ENCODE data around the gene MYO1A. TPM values are rescaled to one million over a fixed set of nuclear protein-coding genes. Genes with fewer than 3 reads are reported as not detected.

Gene MYO1A
- total and polyA plus RNA-seq, 10 of the 15 experiments (the other 5 are each of a cell fraction or from before 2014, with no cell fraction given) = 0.01 to 0.34 (median 0.15) TPM; not detected in 2

DNA sequence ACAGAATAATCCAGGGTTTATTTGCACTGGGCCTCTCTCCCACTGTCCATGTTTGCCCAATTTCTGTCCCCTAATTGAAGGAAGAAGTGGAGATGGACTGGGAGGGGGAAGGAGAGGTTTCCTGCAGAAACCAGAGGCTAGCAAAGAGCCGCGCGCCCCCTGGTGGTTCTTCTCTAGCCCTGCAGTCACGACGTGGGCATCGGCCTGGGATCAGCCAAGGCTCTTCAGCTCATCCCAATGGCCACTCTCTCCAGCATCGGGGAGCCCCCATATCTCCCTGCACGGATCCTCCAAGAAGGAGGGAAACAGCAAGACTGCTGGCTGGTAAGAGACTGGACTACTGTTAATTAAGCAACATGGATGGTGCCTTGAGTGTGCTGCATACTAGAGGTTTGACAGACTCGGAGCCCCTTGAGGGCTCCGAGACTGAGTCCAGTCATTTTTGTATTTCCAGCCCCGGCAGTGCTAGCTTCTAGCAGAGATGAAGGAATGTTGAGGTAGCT, 62.3 kb downstream of the MYO1A start (continued):
- TF ChIP-seq BMI1 (IDR thresholded peaks at IDR 0.05; ENCODE audit: borderline replicate concordance) = no peak
- TF ChIP-seq FOS (IDR thresholded peaks at IDR 0.05; ENCODE audit: borderline replicate concordance, extremely low read depth, insufficient read length) = no peak
- peak; percentile 92 for TF ChIP-seq SMC3 (IDR thresholded peaks at IDR 0.05; ENCODE audit: borderline replicate concordance, low read length)
- TF ChIP-seq BHLHE40 (IDR thresholded peaks at IDR 0.05; ENCODE audit: borderline replicate concordance in 1 of 2, low read depth in 2 of 2, low read length in 1 of 2) = 0 out of 4 replicates have a peak, but pooled peaks of 1 of the 2 experiments have one; percentile 9
- TF ChIP-seq IRF4 (IDR thresholded peaks at IDR 0.05; ENCODE audit: low read depth, low read length) = no peak
- peak; percentile 50; the same call in 1 of the 2 replicates for TF ChIP-seq EED (IDR thresholded peaks at IDR 0.05; ENCODE audit: low read depth)

DNA sequence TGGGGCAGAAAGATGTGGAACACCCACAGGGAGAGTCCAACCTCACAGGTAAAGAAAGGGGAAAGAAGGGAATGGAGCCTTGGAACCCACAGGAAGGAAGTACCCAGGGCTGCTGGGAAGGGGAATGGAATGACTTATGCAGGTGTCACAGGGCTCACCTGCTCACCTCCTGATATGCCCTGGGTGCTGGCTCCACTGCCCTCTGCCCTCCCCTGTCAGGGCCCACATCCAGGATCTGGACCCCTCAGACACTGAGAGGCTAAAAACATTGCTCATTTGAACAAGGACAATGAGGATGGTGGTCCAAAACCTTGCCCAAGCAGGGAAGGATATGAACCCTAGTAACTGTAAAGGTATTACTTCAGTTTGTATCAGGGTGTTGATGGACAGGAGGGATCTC, 62.9 kb downstream of the MYO1A start:
- ATAC-seq (no peak), FAIRE-seq (no peak), DNase-seq (ENCODE audit: low read depth, low spot score) (no peak)
- in situ Hi-C loops (cut with MboI) = loop anchor here (5.0 kb wide), 1 partner anchor 150 kb away; no protein-coding TSS in a partner anchor
- ChIA-PET POLR2A (no interaction called here), RAD21 (ENCODE audit: unreplicated experiment) (interaction anchor here (1.0 to 4.2 kb wide), 9 partner anchors 12 to 350 kb away, joined by 3 to 29 read pairs (median 7); partner anchors contain the start of genes HSD17B6 and STAT6), CTCF (interaction anchor here (0.6 to 4.9 kb wide), 17 partner anchors 14 to 261 kb away, joined by 3 to 144 read pairs (median 6); partner anchors contain the start of genes HSD17B6, NACA and STAT6), SMC1A (ENCODE audit: uncharacterized antibody, unreplicated experiment) (interaction anchor here (0.9 to 3.5 kb wide), 7 partner anchors 14 to 232 kb away, joined by 3 to 37 read pairs (median 9); partner anchors contain the start of genes HSD17B6 and ZBTB39)
- Histone ChIP-seq H3K4me2 (ENCODE audit: control insufficient read depth, insufficient read depth) (no peak overlapping the region), H3K27me3 (replicated peaks in 1 of 2; ENCODE audit: control insufficient read depth in 2 of 2, insufficient read depth in 2 of 2, low read length in 1 of 2) (no peaks in the 10 kb centered on the region), H3K79me2 (ENCODE audit: control insufficient read depth, insufficient read depth, low read length) (no peaks in the 10 kb centered on the region), H3K36me3 (ENCODE audit: control insufficient read depth in 2 of 2, insufficient read depth in 2 of 2, low read length in 1 of 2) (no peaks in the 10 kb centered on the region), H3K4me1 (ENCODE audit: control insufficient read depth, insufficient read depth, low read length) (peaks cover 18% of the 10 kb centered on the region), H2AFZ (ENCODE audit: control insufficient read depth, low read depth, low read length) (peak overlapping the region; percentile 31; the same call in 1 of the 2 replicates), H3K9ac (ENCODE audit: control insufficient read depth, insufficient read depth, low read length) (no peak overlapping the region), H3K9me3 (replicated peaks; ENCODE audit: control insufficient read depth, insufficient read depth, low read length) (no peaks in the 10 kb centered on the region), H3K27ac (ENCODE audit: control insufficient read depth, insufficient read depth) (no peak overlapping the region), H4K20me1 (ENCODE audit: control insufficient read depth, insufficient read depth) (no peaks in the 10 kb centered on the region), H3K4me3 (no peak overlapping the region)
- intact Hi-C loops (cut with micrococcal nuclease; ENCODE audit: unreplicated experiment) = loop anchor here (1.0 kb wide), 2 partner anchors 147 to 230 kb away; no protein-coding TSS in a partner anchor
- BruUV-seq (replicated peaks) = no TSS peak
- TF ChIP-seq GABPA (IDR thresholded peaks at IDR 0.05; ENCODE audit: low read depth) (no peak), NR2C2 (IDR thresholded peaks at IDR 0.05; ENCODE audit: borderline replicate concordance, control insufficient read depth, insufficient read length, low read depth) (no peak), TBL1XR1 (IDR thresholded peaks at IDR 0.05; ENCODE audit: low read depth, low read length) (no peak), CHD4 (IDR thresholded peaks at IDR 0.05) (no peak), NRF1 (conservative IDR thresholded peaks at IDR 0.05; ENCODE audit: low read depth, low read length) (no peak), ZBED1 (IDR thresholded peaks at IDR 0.05; ENCODE audit: borderline replicate concordance) (no peak), SUPT20H (IDR thresholded peaks at IDR 0.05; ENCODE audit: borderline replicate concordance, control insufficient read depth, low read depth, low read length) (no peak), ESRRA (IDR thresholded peaks at IDR 0.05; ENCODE audit: low read length) (no peak), TCF12 (IDR thresholded peaks at IDR 0.05; ENCODE audit: low read depth, low read length) (no peak), ZZZ3 (IDR thresholded peaks at IDR 0.05; ENCODE audit: control insufficient read depth, insufficient read length, low read depth) (no peak), ETV6 (conservative IDR thresholded peaks at IDR 0.05 in 1 of 2, IDR thresholded peaks at IDR 0.05 in 1 of 2; ENCODE audit: borderline replicate concordance in 1 of 2, low read depth in 1 of 2) (no peak)
- TF ChIP-seq, protein P1, sequence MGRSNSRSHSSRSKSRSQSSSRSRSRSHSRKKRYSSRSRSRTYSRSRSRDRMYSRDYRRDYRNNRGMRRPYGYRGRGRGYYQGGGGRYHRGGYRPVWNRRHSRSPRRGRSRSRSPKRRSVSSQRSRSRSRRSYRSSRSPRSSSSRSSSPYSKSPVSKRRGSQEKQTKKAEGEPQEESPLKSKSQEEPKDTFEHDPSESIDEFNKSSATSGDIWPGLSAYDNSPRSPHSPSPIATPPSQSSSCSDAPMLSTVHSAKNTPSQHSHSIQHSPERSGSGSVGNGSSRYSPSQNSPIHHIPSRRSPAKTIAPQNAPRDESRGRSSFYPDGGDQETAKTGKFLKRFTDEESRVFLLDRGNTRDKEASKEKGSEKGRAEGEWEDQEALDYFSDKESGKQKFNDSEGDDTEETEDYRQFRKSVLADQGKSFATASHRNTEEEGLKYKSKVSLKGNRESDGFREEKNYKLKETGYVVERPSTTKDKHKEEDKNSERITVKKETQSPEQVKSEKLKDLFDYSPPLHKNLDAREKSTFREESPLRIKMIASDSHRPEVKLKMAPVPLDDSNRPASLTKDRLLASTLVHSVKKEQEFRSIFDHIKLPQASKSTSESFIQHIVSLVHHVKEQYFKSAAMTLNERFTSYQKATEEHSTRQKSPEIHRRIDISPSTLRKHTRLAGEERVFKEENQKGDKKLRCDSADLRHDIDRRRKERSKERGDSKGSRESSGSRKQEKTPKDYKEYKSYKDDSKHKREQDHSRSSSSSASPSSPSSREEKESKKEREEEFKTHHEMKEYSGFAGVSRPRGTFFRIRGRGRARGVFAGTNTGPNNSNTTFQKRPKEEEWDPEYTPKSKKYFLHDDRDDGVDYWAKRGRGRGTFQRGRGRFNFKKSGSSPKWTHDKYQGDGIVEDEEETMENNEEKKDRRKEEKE (IDR thresholded peaks at IDR 0.05) = no peak

All from GM12878 (cell line).